Esophagus muscularis mucosa (tissue), 4 donors: Measurements from ENCODE around the gene EBI3.

ENCODE experiments used
- EP300 ChIP-seq: sonication (generic); formaldehyde crosslinking; IDR thresholded peaks from one replicate; pipeline ENCODE4 v1.6.1; 2017; ENCODE audit warnings: antibody characterized with exemption
- POLR2A ChIP-seq: fragments of 450-650 bp; IDR thresholded peaks from one replicate; pipeline ENCODE4 v1.6.1; 2017; ENCODE audit warnings: antibody characterized with exemption, moderate library complexity, mild to moderate bottlenecking, low read depth
- POLR2AphosphoS5 ChIP-seq, 2 donors: sonication (generic); formaldehyde crosslinking; IDR thresholded peaks; one replicate each; pipeline ENCODE4 v1.6.1; 2017; ENCODE audit warnings: antibody characterized with exemption in 2 of 2
- TF ChIP-seq, protein P1 (sequence below), 3 experiments: fragments of 200-600 bp in 2 of 3; fragments of 450-650 bp in 1 of 3; sonication (generic) in 2 of 3; IDR thresholded peaks; one replicate each; pipeline ENCODE4 v1.5.1; 2017 to 2019; ENCODE audit warnings: antibody characterized with exemption in 3 of 3, mild to moderate bottlenecking in 2 of 3, moderate library complexity in 1 of 3

DNA sequence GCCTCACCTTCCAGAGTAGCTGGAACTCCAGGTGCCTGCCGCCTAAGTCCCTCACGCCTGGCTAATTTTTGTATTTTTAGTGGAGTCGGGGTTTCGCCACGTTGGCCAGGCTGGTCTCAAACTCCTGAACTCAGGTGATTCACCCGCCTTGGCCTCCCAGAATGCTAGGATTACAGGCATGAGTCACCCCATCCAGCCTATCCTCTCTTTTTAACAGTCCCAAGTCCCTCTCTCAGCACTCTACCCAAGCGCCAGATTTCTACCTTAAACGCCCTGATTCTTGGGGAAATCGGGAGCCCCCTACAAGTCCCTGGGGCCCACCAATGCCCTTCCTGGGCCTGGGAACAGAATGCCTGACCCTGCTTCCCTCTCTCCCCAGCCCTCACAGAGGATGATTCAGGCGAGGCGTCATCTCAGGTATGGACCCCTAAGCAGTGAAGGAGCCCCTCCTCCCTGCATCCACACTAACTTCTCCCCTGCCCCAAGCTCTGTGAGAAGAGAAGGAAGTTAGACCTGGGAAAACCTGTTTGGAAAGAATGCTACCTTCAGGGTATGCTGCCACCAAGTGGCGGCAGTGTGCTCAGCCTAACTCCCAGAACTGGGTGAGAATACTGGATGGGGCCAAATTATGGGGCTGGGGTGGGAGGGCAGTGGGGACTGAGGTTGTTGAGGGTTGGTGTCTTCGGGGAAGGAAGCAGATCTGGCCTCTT is 20.8 kb upstream of the EBI3 start:
- no peak for TF ChIP-seq POLR2A
- TF ChIP-seq, protein P1, sequence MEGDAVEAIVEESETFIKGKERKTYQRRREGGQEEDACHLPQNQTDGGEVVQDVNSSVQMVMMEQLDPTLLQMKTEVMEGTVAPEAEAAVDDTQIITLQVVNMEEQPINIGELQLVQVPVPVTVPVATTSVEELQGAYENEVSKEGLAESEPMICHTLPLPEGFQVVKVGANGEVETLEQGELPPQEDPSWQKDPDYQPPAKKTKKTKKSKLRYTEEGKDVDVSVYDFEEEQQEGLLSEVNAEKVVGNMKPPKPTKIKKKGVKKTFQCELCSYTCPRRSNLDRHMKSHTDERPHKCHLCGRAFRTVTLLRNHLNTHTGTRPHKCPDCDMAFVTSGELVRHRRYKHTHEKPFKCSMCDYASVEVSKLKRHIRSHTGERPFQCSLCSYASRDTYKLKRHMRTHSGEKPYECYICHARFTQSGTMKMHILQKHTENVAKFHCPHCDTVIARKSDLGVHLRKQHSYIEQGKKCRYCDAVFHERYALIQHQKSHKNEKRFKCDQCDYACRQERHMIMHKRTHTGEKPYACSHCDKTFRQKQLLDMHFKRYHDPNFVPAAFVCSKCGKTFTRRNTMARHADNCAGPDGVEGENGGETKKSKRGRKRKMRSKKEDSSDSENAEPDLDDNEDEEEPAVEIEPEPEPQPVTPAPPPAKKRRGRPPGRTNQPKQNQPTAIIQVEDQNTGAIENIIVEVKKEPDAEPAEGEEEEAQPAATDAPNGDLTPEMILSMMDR (IDR thresholded peaks at IDR 0.05) = no peak
- no peak for TF ChIP-seq EP300
- TF ChIP-seq POLR2AphosphoS5 (IDR thresholded peaks at IDR 0.05) = no peak
